Spleen (tissue), 7 donors: ENCODE data around the gene MANSC4.

ENCODE experiments used
- CTCF ChIP-seq, 11 experiments: fragments of 200-600 bp in 7 of 11; fragments of 450-650 bp in 4 of 11; sonication (generic) in 4 of 11; IDR thresholded peaks in 8 of 11; conservative IDR thresholded peaks in 3 of 11; 1 replicate in 7 of 11; 2 replicates in 4 of 11; pipeline versions ENCODE4 v1.4.0 to v1.8.0; 2016 to 2021; ENCODE audit warnings: antibody characterized with exemption in 11 of 11, inconsistent platforms in 4 of 11, mild to moderate bottlenecking in 1 of 11
- POLR2A ChIP-seq, 3 donors: fragments of 450-650 bp; IDR thresholded peaks; one replicate each; pipeline ENCODE4 v1.5.1; 2017; ENCODE audit warnings: antibody characterized with exemption in 3 of 3, mild to moderate bottlenecking in 1 of 3
- POLR2AphosphoS5 ChIP-seq, 3 donors: sonication (generic); formaldehyde crosslinking; IDR thresholded peaks; one replicate each; pipeline ENCODE4 v1.5.1; 2017; ENCODE audit warnings: antibody characterized with exemption in 3 of 3
- donor health status: DM: no; HTN: no; CAD: no; lungs with moderate emphysema.
- donor health status: DM: no; HTN: no; CAD: no.
- donor health status: DM: no; HTN: no; CAD: no.

- TF ChIP-seq CTCF (IDR thresholded peaks at IDR 0.05 in 8 of 11, conservative IDR thresholded peaks at IDR 0.05 in 3 of 11) (no peak), POLR2A (IDR thresholded peaks at IDR 0.05) (no peak), POLR2AphosphoS5 (IDR thresholded peaks at IDR 0.05) (no peak)
Observed at GRCh38 chr12:27807063-27807703, 27.1 kb upstream of the MANSC4 start.
